Measurements from ENCODE around the gene SNPH.

- TF ChIP-seq YY1 (IDR thresholded peaks at IDR 0.05; ENCODE audit: low read depth) (no peak), TEAD4 (IDR thresholded peaks at IDR 0.05) (no peak), CEBPB (IDR thresholded peaks at IDR 0.05) (no peak), EGR1 (IDR thresholded peaks at IDR 0.05) (no peak), MAX (IDR thresholded peaks at IDR 0.05) (no peak), ZBTB7A (IDR thresholded peaks at IDR 0.05; ENCODE audit: low read depth) (no peak), TAF1 (IDR thresholded peaks at IDR 0.05; ENCODE audit: low read depth) (no peak), RAD21 (IDR thresholded peaks at IDR 0.05; ENCODE audit: low read depth) (no peak), EP300 (IDR thresholded peaks at IDR 0.05; ENCODE audit: borderline replicate concordance) (no peak)
Measured at GRCh38 chr20:1299522-1299921, 33.4 kb downstream of the SNPH start.

Data from Ishikawa (cell line).